Neural cell (in vitro differentiated cells): ENCODE measurements around the gene MAD2L2. TPM values are rescaled to one million over a fixed set of nuclear protein-coding genes. Genes with fewer than 3 reads are reported as not detected.

Experiments
- H2AFZ ChIP-seq: fragments of 200-600, 300-800 bp; sonication (generic), shearing (Covaris generic); 2 replicates; pipeline ENCODE4 v1.6.0; 2014; ENCODE audit warnings: low read depth, mild to moderate bottlenecking, antibody characterized with exemption, low read length, moderate library complexity
- H3F3A ChIP-seq: fragments of 200-600 bp; shearing (Covaris generic); 2 replicates; pipeline ENCODE4 v1.6.1; 2016; ENCODE audit warnings: mild to moderate bottlenecking, moderate library complexity, mixed read lengths, antibody characterized with exemption, low read length; ENCODE audit not compliant: insufficient read depth, poor library complexity, severe bottlenecking
- H3K27ac ChIP-seq: fragments of 200-600, 300-800 bp; sonication (generic), shearing (Covaris generic); 2 replicates; pipeline ENCODE4 v1.5.1; 2014; ENCODE audit warnings: mild to moderate bottlenecking, low read length, moderate library complexity
- H3K27me3 ChIP-seq: fragments of 300-800, 200-600 bp; sonication (generic), shearing (Covaris generic); 2 replicates; pipeline ENCODE4 v1.6.0; 2014; ENCODE audit warnings: mild to moderate bottlenecking, low read depth, low read length, moderate library complexity; ENCODE audit not compliant: insufficient read depth
- H3K36me3 ChIP-seq: fragments of 300-800, 200-600 bp; sonication (generic), shearing (Covaris generic); 2 replicates; pipeline ENCODE4 v1.5.1; 2014; ENCODE audit warnings: mild to moderate bottlenecking, antibody characterized with exemption, low read length, moderate library complexity; ENCODE audit not compliant: insufficient read depth
- H3K4me2 ChIP-seq: fragments of 300-800, 200-600 bp; sonication (generic), shearing (Covaris generic); 2 replicates; pipeline ENCODE4 v1.6.0; 2014; ENCODE audit warnings: mild to moderate bottlenecking, low read length
- H3K4me3 ChIP-seq: fragments of 300-800, 200-600 bp; sonication (generic), shearing (Covaris generic); 2 replicates; pipeline ENCODE4 v1.5.1; 2014; ENCODE audit warnings: mild to moderate bottlenecking, low read length, moderate library complexity
- H3K79me2 ChIP-seq: fragments of 200-600 bp; shearing (Covaris generic); replicated peaks from 2 replicates; pipeline ENCODE4 v1.6.0; 2014; ENCODE audit warnings: mild to moderate bottlenecking, low read length, moderate library complexity; ENCODE audit not compliant: insufficient read depth
- H3K9ac ChIP-seq: fragments of 300-800, 200-600 bp; sonication (generic), shearing (Covaris generic); 2 replicates; pipeline ENCODE4 v1.6.1; 2016; ENCODE audit warnings: mild to moderate bottlenecking, low read length, mixed read lengths
- H3K9me2 ChIP-seq: fragments of 200-600 bp; shearing (Covaris generic); 2 replicates; pipeline ENCODE4 v1.6.1; 2016; ENCODE audit warnings: mild to moderate bottlenecking, low read length, mixed read lengths; ENCODE audit not compliant: insufficient read depth
- H3K9me3 ChIP-seq: fragments of 200-600, 300-800 bp; sonication (generic), shearing (Covaris generic); 2 replicates; pipeline ENCODE4 v1.6.1; 2016; ENCODE audit warnings: mild to moderate bottlenecking, mixed run types, low read length, moderate library complexity, mixed read lengths
- H4K20me1 ChIP-seq: fragments of 200-600 bp; shearing (Covaris generic); 2 replicates; pipeline ENCODE4 v1.6.1; 2016; ENCODE audit warnings: mild to moderate bottlenecking, mixed run types; ENCODE audit not compliant: insufficient read depth
- EP300 ChIP-seq: fragments of 450-650 bp; conservative IDR thresholded peaks from 2 replicates; pipeline ENCODE4 v1.6.1; 2014; ENCODE audit warnings: antibody characterized with exemption, mild to moderate bottlenecking, moderate library complexity; ENCODE audit not compliant: poor library complexity, severe bottlenecking
- EZH2 ChIP-seq: fragments of 200-600, 300-800 bp; shearing (Covaris generic), sonication (generic); IDR thresholded peaks from 2 replicates; pipeline ENCODE4 v1.6.1; 2014; ENCODE audit warnings: antibody characterized with exemption, low read length, borderline replicate concordance, mild to moderate bottlenecking; ENCODE audit not compliant: insufficient read depth, poor library complexity, severe bottlenecking
- MXI1 ChIP-seq: fragments of 450-650 bp; conservative IDR thresholded peaks from 2 replicates; pipeline ENCODE4 v1.6.1; 2014; ENCODE audit warnings: antibody characterized with exemption, mild to moderate bottlenecking; ENCODE audit not compliant: poor library complexity, severe bottlenecking
- POLR2AphosphoS5 ChIP-seq: IDR thresholded peaks from 2 replicates; pipeline ENCODE4 v1.6.1; 2012
- RAD21 ChIP-seq: fragments of 450-650 bp; conservative IDR thresholded peaks from 2 replicates; pipeline ENCODE4 v1.6.1; 2014; ENCODE audit warnings: antibody characterized with exemption, mild to moderate bottlenecking, moderate library complexity
- SMC3 ChIP-seq: fragments of 450-650 bp; conservative IDR thresholded peaks from 2 replicates; pipeline ENCODE4 v1.6.1; 2014; ENCODE audit warnings: antibody characterized with exemption, mild to moderate bottlenecking, moderate library complexity; ENCODE audit not compliant: poor library complexity
- TAF1 ChIP-seq: IDR thresholded peaks from 2 replicates; pipeline ENCODE4 v1.6.1; 2012; ENCODE audit warnings: low read depth
- polyA plus RNA-seq: library from polyadenylated mRNA; depleted of rRNA; stranded (reverse); fragments of >200 nt; gene quantifications from 2 replicates; pipeline ENCODE4 v1.2.3, GENCODE V29; 2014
- TF ChIP-seq, protein P1 (sequence below): IDR thresholded peaks from 2 replicates; pipeline ENCODE4 v1.6.1; 2012; ENCODE audit warnings: borderline replicate concordance
- TF ChIP-seq, protein P2 (sequence below): fragments of 450-650 bp; IDR thresholded peaks from 2 replicates; pipeline ENCODE4 v1.5.1; 2014; ENCODE audit warnings: antibody characterized with exemption, mild to moderate bottlenecking, moderate library complexity; ENCODE audit not compliant: poor library complexity, severe bottlenecking

Gene MAD2L2
- polyA plus RNA-seq, 1 donor from 2014 or later, result 182 TPM

DNA sequence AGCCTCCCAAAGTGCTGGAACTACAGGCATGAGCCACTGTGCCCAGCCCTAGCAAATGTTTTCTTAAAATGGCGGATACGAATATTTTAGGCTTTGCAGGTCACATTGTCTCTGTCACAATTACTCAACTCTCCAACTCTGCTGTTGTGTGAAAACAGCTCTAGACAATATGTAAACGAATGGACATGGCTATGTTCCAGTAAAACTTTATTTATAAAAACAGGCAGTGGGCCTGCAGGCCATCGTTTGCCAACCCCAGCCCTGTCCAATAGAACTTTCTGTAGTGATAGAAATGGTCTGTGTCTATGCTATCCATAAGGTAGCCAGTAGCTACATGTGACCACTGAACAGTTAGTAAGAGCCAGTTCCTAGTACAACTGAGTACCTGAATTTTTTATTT lies 21.2 kb downstream of the MAD2L2 start:
- H3K4me3 ChIP-seq, result no peak overlapping the region
- H3K36me3 ChIP-seq, result peaks cover 4% of the 10 kb centered on the region
- no peak overlapping the region for H3K9ac ChIP-seq
- no peaks in the 10 kb centered on the region for H3K9me3 ChIP-seq
- no peaks in the 10 kb centered on the region for H4K20me1 ChIP-seq
- H2AFZ ChIP-seq, result no peak overlapping the region
- H3K27me3 ChIP-seq, result no peaks in the 10 kb centered on the region
- H3F3A ChIP-seq, result no peaks in the 10 kb centered on the region
- no peak overlapping the region for H3K4me2 ChIP-seq
- H3K27ac ChIP-seq, result no peak overlapping the region
- no peaks in the 10 kb centered on the region for H3K9me2 ChIP-seq
- TF ChIP-seq MXI1, result no peak
- no peak for TF ChIP-seq TAF1
- TF ChIP-seq EP300, result no peak
- TF ChIP-seq RAD21, result no peak
- TF ChIP-seq, protein P1, sequence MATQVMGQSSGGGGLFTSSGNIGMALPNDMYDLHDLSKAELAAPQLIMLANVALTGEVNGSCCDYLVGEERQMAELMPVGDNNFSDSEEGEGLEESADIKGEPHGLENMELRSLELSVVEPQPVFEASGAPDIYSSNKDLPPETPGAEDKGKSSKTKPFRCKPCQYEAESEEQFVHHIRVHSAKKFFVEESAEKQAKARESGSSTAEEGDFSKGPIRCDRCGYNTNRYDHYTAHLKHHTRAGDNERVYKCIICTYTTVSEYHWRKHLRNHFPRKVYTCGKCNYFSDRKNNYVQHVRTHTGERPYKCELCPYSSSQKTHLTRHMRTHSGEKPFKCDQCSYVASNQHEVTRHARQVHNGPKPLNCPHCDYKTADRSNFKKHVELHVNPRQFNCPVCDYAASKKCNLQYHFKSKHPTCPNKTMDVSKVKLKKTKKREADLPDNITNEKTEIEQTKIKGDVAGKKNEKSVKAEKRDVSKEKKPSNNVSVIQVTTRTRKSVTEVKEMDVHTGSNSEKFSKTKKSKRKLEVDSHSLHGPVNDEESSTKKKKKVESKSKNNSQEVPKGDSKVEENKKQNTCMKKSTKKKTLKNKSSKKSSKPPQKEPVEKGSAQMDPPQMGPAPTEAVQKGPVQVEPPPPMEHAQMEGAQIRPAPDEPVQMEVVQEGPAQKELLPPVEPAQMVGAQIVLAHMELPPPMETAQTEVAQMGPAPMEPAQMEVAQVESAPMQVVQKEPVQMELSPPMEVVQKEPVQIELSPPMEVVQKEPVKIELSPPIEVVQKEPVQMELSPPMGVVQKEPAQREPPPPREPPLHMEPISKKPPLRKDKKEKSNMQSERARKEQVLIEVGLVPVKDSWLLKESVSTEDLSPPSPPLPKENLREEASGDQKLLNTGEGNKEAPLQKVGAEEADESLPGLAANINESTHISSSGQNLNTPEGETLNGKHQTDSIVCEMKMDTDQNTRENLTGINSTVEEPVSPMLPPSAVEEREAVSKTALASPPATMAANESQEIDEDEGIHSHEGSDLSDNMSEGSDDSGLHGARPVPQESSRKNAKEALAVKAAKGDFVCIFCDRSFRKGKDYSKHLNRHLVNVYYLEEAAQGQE, result no peak
- TF ChIP-seq EZH2, result no peak
- TF ChIP-seq, protein P2, sequence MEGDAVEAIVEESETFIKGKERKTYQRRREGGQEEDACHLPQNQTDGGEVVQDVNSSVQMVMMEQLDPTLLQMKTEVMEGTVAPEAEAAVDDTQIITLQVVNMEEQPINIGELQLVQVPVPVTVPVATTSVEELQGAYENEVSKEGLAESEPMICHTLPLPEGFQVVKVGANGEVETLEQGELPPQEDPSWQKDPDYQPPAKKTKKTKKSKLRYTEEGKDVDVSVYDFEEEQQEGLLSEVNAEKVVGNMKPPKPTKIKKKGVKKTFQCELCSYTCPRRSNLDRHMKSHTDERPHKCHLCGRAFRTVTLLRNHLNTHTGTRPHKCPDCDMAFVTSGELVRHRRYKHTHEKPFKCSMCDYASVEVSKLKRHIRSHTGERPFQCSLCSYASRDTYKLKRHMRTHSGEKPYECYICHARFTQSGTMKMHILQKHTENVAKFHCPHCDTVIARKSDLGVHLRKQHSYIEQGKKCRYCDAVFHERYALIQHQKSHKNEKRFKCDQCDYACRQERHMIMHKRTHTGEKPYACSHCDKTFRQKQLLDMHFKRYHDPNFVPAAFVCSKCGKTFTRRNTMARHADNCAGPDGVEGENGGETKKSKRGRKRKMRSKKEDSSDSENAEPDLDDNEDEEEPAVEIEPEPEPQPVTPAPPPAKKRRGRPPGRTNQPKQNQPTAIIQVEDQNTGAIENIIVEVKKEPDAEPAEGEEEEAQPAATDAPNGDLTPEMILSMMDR, result no peak
- H3K79me2 ChIP-seq, result no peaks in the 10 kb centered on the region

DNA sequence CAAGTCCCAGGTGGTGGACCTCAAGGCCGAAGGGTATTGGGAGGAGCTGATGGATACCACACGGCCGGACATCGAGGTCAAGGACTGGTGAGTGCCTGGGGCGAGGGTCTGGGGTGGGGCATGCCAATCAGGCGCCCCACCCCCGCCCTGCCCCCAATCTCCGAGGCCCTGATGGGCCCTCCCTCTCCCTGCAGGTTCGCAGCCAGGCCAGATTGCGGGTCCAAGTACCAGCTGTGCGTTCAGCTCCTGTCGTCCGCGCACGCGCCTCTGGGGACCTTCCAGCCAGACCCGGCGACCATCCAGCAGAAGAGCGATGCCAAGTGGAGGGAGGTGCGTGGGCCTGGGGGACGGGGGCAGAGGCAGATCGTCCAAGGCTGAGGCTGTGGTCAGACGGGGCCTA lies 22.4 kb downstream of the MAD2L2 start:
- H3F3A ChIP-seq, result no peaks in the 10 kb centered on the region
- H3K79me2 ChIP-seq, result no peaks in the 10 kb centered on the region
- H3K4me3 ChIP-seq, result no peak overlapping the region
- H3K9me2 ChIP-seq, result no peaks in the 10 kb centered on the region
- no peak overlapping the region for H3K9ac ChIP-seq
- no peak overlapping the region for H3K27ac ChIP-seq
- no peak for TF ChIP-seq MXI1
- TF ChIP-seq, protein P1, result no peak
- TF ChIP-seq SMC3, result no peak
- no peak for TF ChIP-seq EP300
- no peak for TF ChIP-seq RAD21
- TF ChIP-seq TAF1, result no peak
- TF ChIP-seq, protein P2, result no peak
- no peak for TF ChIP-seq POLR2AphosphoS5
- H3K9me3 ChIP-seq, result no peaks in the 10 kb centered on the region
- no peaks in the 10 kb centered on the region for H3K27me3 ChIP-seq
- no peak overlapping the region for H3K4me2 ChIP-seq
- H3K36me3 ChIP-seq, result peaks cover 4% of the 10 kb centered on the region
- no peaks in the 10 kb centered on the region for H4K20me1 ChIP-seq
- H2AFZ ChIP-seq, result no peak overlapping the region
